Posterior vena cava (tissue), 2 donors: ENCODE data around the gene SMIM7. TPM values are rescaled to one million over a fixed set of nuclear protein-coding genes. Genes with fewer than 3 reads are reported as not detected.

Experiments
- DNase-seq: peaks from one replicate; pipeline ENCODE4 v3.0.0-alpha.2; 2020; ENCODE audit warnings: low spot score
- intact Hi-C, 2 donors: fragments of 100-400 bp; cut with DNase I; formaldehyde crosslinking; loops; one replicate each; pipeline versions ENCODE4 v1.14.1 to v1.14.2; 2022 to 2023
- total RNA-seq, 2 donors: library from RNA; stranded (reverse); fragmentation: NEBNext Ultra II Directional; extraction: Animal tissue kit (Norgen Biotek cat#: 25700); gene quantifications; one replicate each; pipeline ENCODE4 v1.2.1, GENCODE V29; 2021
- donor health status: DM: yes; HTN: yes; CAD: no.
- donor health status: DM: yes; HTN: yes; CAD: no.

SMIM7 gene
- total RNA-seq, 2 donors from 2014 or later = 42.4 to 61.8 TPM

- intact Hi-C loops = loop anchor here (10.0 kb wide), 1 partner anchor 53 kb away; the partner anchor contains the start of gene SLC35E1 (in 2 of the 2)
- no peak for DNase-seq
Measured at GRCh38 chr19:16627193-16627927, 32.6 kb downstream of the SMIM7 start.

GRCh38 chr19:16626796-16627192 lies 33.1 kb downstream of the SMIM7 start:
- intact Hi-C loops = loop anchor here (10.0 kb wide), 1 partner anchor 52 kb away; the partner anchor contains the start of gene SLC35E1 (in 2 of the 2)
- no peak for DNase-seq

GRCh38 chr19:16625163-16625958 lies 34.6 kb downstream of the SMIM7 start:
- intact Hi-C loops = loop anchor here (10.0 kb wide), 1 partner anchor 51 kb away; the partner anchor contains the start of gene SLC35E1 (in 2 of the 2)
- no peak for DNase-seq

GRCh38 chr19:16624236-16624635 lies 35.7 kb downstream of the SMIM7 start:
- DNase-seq = no peak
- intact Hi-C loops = loop anchor here (10.0 kb wide), 1 partner anchor 49 kb away; the partner anchor contains the start of gene SLC35E1 (in 2 of the 2)

GRCh38 chr19:16623576-16623975 lies 36.4 kb downstream of the SMIM7 start:
- no peak for DNase-seq
- intact Hi-C loops = loop anchor here (10.0 kb wide), 1 partner anchor 49 kb away; the partner anchor contains the start of gene SLC35E1 (in 2 of the 2)

- intact Hi-C loops = loop anchor here (10.0 kb wide), 1 partner anchor 48 kb away; the partner anchor contains the start of gene SLC35E1 (in 2 of the 2)
- DNase-seq = no peak
Measured at GRCh38 chr19:16623066-16623465, 36.9 kb downstream of the SMIM7 start.

- intact Hi-C loops = loop anchor here (10.0 kb wide), 1 partner anchor 46 kb away; the partner anchor contains the start of gene SLC35E1 (in 2 of the 2)
- DNase-seq = no peak
Measured at GRCh38 chr19:16621165-16621800, 38.7 kb downstream of the SMIM7 start.

- intact Hi-C loops = loop anchor here (10.0 kb wide), 1 partner anchor 46 kb away; the partner anchor contains the start of gene SLC35E1 (in 2 of the 2)
- no peak for DNase-seq
Measured at GRCh38 chr19:16620584-16620983, 39.4 kb downstream of the SMIM7 start.

GRCh38 chr19:16620018-16620417 lies 39.9 kb downstream of the SMIM7 start:
- intact Hi-C loops = loop anchor here (10.0 kb wide), 1 partner anchor 45 kb away; the partner anchor contains the start of gene SLC35E1 (in 2 of the 2)
- DNase-seq = no peak

GRCh38 chr19:16619457-16619856 lies 40.5 kb downstream of the SMIM7 start:
- intact Hi-C loops = no loop called here
- no peak for DNase-seq

- DNase-seq = no peak
- intact Hi-C loops = no loop called here
Measured at GRCh38 chr19:16618248-16618647, 41.7 kb downstream of the SMIM7 start.

GRCh38 chr19:16615808-16616207 lies 44.1 kb downstream of the SMIM7 start:
- intact Hi-C loops = no loop called here

GRCh38 chr19:16614941-16615340 lies 45.0 kb downstream of the SMIM7 start:
- no peak for DNase-seq
- intact Hi-C loops = no loop called here

More at GRCh38 chr19:16615808-16616207, 44.1 kb downstream of the SMIM7 start:
- no peak for DNase-seq

GRCh38 chr19:16613841-16614240 lies 46.1 kb downstream of the SMIM7 start:
- DNase-seq = no peak
- intact Hi-C loops = no loop called here

- DNase-seq = no peak
- intact Hi-C loops = no loop called here
Measured at GRCh38 chr19:16612636-16613035, 47.3 kb downstream of the SMIM7 start.

GRCh38 chr19:16611121-16611520 lies 48.8 kb downstream of the SMIM7 start:
- intact Hi-C loops = no loop called here
- no peak for DNase-seq

GRCh38 chr19:16609511-16610200 lies 50.3 kb downstream of the SMIM7 start:
- intact Hi-C loops = no loop called here
- DNase-seq = no peak

GRCh38 chr19:16608290-16608739 lies 51.6 kb downstream of the SMIM7 start:
- intact Hi-C loops = no loop called here
- DNase-seq = no peak

- no peak for DNase-seq
- intact Hi-C loops = no loop called here
Measured at GRCh38 chr19:16607819-16608218, 52.1 kb downstream of the SMIM7 start.
